Activated naive CD4-positive, alpha-beta T cell treated with anti-CD3 and anti-CD28 coated beads, Interleukin-2, amount 50 U/mL, for 72 hours (primary cell): ENCODE measurements around the gene ANAPC16. TPM values are rescaled to one million over a fixed set of nuclear protein-coding genes. Genes with fewer than 3 reads are reported as not detected.
A peak's percentile ranks its signal among the peaks of the same experiment; 100 is the strongest.
"Not testable (repeated sequence)": the region's sequence is repeated elsewhere in the genome, so short reads cannot be mapped to it uniquely, and the experiment has no call there.

Experiments
- ATAC-seq, 2 donors: fragments of 150-1000 bp; cut with Tn5 transposase; 2 replicates each; pipeline ENCODE4 v1.10.0; 2021; ENCODE audit warnings: mild to moderate bottlenecking in 2 of 2, moderate library complexity in 2 of 2
- DNase-seq, 2 donors: peaks; one replicate each; pipeline ENCODE4 v3.0.0; 2021 to 2022; ENCODE audit warnings: low spot score in 2 of 2
- H3K27ac Mint-ChIP-seq, 2 donors: one replicate each; pipeline ENCODE4 v1.8.0; 2022; ENCODE audit warnings: mild to moderate bottlenecking in 2 of 2, mixed read lengths in 2 of 2
- H3K36me3 Mint-ChIP-seq, 2 donors: one replicate each; pipeline ENCODE4 v1.8.0; 2022; ENCODE audit warnings: mixed read lengths in 2 of 2
- H3K9me3 Mint-ChIP-seq, 2 donors: one replicate each; pipeline ENCODE4 v1.8.0; 2022; ENCODE audit warnings: mixed read lengths in 2 of 2
- total RNA-seq, 2 donors: library from RNA; stranded (reverse); gene quantifications; one replicate each; pipeline ENCODE4 v1.2.3, GENCODE V29; 2022

ANAPC16 gene
- total RNA-seq, 2 donors from 2014 or later = 88.2 to 107 TPM

DNA sequence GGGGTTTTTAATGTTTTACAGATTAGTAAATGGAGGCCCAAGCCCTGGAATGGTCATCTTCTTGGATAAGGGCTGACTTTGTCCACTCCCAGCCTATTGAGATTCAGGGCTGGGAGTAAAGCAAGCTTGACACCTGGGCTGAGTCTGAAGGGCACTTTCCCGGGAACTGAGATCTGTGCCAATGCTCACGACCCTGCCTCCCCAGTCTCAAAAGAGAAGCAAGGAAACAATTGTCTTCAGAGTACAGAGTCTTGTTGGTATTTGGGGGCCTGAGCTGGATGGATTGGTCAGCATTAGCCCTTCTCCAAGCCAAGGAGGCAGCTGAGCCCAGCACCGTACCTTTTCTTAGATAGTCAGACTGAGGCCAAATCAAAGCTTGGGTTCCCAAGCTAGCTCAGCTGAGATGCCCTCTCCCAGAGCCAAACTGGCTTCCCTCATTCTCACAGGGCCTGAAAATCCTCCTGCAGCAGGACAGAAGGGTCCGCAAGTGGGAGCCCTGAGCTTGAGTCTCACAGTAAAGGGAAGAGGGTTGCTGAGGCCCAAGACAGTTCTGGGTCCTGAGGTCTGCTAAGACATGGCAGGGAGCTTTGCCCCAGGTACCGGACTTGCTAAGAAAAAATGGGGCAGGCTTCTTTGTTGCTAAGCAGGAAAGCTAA, 61.7 kb downstream of the ANAPC16 start:
- DNase-seq = peak in 1 of 2 donors; percentile 13
- no peak for ATAC-seq
- peak overlapping the region; percentile 98 to 100 for H3K27ac Mint-ChIP-seq
- peaks cover 35 to 50% of the 10 kb centered on the region in 2 donors for H3K36me3 Mint-ChIP-seq
- H3K9me3 Mint-ChIP-seq = no peaks in the 10 kb centered on the region

DNA sequence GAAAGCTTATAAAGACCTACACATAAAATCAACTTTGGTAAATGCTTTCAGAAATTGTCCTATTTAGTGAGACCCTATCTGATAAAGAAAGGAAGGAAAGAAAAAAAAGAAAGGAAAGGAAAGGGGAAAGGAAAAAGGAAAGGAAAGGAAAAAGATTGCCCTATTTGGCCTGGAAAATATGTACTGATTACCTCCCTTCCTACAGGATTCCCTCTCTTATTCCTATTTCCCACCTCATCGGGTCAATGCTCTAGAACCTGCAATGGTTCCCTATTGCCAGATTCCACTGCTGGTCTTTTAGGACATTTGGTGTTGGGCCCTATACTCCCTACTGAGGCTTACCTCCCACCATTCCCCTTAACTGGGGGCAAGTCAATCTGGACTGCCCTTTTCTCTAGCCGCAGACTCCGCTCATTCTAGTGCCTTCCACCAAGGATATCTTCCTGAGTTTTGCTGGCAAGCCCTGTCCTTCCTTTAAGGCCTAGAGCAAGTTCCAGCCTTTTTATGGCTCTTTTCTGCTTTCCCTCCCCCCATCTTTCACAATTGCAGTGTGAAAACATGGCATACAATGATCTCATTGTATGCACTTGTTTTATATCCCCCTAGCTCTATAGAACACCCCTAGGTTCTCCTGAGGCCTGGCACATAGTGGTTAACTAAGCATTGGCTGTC, 62.3 kb downstream of the ANAPC16 start:
- Mint-ChIP-seq H3K9me3 (no peaks in the 10 kb centered on the region), H3K36me3 (peaks cover 33 to 50% of the 10 kb centered on the region in 2 donors), H3K27ac (peak overlapping the region; percentile 73 to 100)
- ATAC-seq (no peak), DNase-seq (no peak)

DNA sequence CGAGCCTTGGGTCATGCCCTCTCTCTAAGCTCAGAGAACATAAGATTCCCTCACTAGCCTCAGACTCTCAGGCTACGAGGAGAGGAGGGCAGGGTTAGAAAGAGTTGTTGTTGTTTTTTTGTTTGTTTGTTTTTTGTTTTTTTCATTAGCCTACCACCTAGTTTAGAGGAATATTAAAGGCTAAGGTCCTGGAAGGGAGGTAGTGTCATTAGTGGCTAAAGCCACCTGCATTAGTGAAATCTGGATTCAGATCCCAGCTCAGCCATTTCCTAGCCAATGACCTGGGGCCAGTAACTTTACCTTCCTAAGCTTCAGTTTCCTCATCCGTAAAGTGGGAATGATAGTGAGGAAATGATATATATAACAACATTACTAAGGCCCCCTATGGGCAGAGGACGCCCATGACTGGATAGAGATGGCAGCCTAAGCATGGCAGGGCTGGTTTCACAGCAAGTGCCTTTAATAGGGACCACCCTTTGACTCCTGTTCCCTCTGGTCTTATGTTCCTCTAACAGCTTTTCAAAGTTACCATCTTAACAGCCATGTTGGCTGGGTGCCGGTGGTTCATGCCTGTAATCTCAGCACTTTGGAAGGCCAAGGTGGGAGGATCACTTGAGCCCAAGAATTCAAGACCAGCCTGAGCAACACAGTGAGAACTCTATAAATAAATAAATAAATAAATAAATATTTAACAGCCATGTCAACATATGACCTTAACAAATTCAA, 63.0 kb downstream of the ANAPC16 start:
- H3K27ac Mint-ChIP-seq = peak overlapping the region; percentile 36 to 100
- DNase-seq (no peak), ATAC-seq (no peak)
- H3K9me3 Mint-ChIP-seq = no peaks in the 10 kb centered on the region
- H3K36me3 Mint-ChIP-seq = peaks cover 26 to 44% of the 10 kb centered on the region in 2 donors

DNA sequence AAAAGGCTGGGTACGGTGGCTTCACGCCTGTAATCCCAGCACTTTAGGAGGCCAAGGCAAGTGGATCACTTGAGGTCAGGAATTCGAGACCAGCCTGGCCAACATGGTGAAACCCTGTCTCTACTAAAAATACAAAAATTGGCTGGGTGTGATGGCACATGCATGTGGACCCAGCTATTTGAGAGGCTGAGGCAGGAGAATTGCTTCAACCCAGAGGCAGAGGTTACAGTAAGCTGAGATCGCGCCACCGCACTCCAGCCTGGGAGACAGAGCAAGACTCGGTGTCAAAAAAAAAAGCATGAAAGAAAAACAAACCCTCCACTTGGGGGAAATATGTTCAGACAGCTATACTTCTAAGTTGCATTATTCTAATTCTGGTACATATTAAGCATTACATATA, 63.8 kb downstream of the ANAPC16 start:
- not testable (repeated sequence) for ATAC-seq, H3K9me3 Mint-ChIP-seq, H3K27ac Mint-ChIP-seq, DNase-seq
- H3K36me3 Mint-ChIP-seq = peaks cover 19 to 38% of the 10 kb centered on the region in 2 donors

DNA sequence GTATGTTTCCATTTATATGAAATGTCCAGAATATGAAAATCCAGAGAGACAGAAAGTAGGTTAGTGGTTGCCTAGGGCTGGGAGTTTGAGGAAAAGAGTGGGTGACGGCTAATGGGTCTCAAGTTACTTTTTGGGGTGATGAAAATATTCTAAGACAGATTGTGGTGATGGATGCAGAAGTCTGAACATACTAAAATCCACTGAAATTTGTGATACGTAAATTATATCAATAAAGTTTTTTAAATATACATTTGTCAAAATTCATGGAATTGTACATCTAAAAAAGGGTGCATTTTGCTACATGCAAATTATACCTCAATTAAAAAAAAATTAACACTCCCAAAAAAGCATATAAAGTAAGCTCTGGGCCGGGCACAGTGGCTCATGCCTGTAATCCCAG, 67.3 kb downstream of the ANAPC16 start:
- DNase-seq (no peak), ATAC-seq (no peak)
- Mint-ChIP-seq H3K36me3 (peaks cover 5% of the 10 kb centered on the region in 2 donors), H3K27ac (no peak overlapping the region), H3K9me3 (no peaks in the 10 kb centered on the region)

Other genes with a start within 250 kb of the ANAPC16 start
- 100 to 1,000 TPM; 170 to 209 TPM for gene SPOCK2, start 127.5 kb upstream of the ANAPC16 start, total RNA-seq
- 10 to 100 TPM; 65.5 to 87.6 TPM for gene ASCC1, start 264 bp downstream of the ANAPC16 start, total RNA-seq
- 1,000 to 10,000 TPM; 1,025 to 1,076 TPM for gene DDIT4, start 57.9 kb downstream of the ANAPC16 start, total RNA-seq
- 10 to 100 TPM; 20.7 to 26.6 TPM for gene DNAJB12, start 138.9 kb downstream of the ANAPC16 start, total RNA-seq